EH (cell line): Measurements from ENCODE around the gene CLEC16A.

Experiments used
- DNase-seq: peaks from one replicate; pipeline ENCODE4 v3.0.0-alpha.2; 2015; ENCODE audit warnings: low read depth

CLEC16A gene

GRCh38 chr16:11126399-11127054 is 182.2 kb downstream of the CLEC16A start:
- no peak for DNase-seq

GRCh38 chr16:11127610-11128195 is 183.3 kb downstream of the CLEC16A start:
- no peak for DNase-seq

DNA sequence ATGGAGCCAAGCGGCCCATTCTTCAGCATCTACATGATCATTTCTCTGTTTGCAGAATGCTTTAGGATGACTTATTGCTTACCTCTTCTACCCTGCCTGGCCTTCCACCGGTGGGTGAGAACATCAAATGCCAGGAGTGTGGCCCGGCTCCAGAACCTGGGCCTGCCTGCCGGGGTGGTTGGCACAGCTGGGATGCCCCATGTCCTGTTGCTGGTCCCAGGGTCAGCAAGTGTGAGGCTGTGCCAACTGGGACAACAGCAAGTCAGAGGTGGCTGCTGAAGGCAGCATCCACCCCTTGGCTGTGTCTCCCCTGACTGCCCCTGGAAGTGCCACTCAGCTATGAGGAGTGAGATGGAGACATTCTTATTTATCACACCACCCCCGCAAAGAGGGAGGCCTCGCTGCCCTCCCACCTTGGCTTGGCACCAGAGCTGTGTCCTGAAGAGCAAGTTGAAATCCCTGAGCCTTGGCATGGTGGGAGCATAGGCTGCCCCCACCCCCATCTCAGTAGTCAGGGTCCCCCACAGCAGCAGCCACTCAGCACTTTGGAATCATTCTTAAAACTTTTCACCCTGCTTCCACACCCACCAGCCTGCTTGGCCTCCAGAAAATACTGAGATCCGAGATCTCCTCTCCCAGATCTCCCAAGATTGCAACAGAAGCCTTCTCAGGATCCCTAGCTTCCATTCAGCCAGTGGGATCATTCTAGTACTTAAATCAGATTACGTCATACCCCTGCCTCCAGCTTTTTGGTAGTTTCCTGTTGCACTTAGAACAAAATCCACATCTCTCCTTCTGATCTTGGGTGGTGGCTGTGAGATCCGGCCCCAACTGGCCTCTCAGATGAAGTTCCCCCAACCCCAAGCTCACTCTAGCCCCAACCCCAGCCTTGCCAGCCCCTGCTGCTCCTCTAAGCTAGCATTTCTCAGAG is 184.1 kb downstream of the CLEC16A start:
- peak; percentile 81 for DNase-seq

DNA sequence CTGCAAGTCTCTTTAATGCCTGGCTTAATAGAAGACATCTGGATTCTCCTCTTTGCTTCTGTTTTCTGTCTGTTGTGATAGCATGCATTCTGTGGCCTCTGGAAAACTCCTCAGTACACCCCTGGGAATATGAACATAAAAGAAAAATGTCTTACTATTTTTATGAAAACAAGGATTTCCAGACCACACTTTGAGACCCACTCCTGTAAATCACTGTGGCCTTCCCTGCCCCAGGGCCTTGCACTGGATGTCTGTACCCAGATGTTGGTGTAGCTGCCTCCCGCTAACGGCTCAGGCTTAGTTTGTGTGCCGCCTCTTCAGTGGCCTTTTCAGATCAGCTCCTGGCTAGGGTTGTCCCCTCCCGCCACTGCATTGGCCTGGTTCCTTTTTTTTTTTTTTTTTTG is 185.0 kb downstream of the CLEC16A start:
- DNase-seq = peak; percentile 61

DNA sequence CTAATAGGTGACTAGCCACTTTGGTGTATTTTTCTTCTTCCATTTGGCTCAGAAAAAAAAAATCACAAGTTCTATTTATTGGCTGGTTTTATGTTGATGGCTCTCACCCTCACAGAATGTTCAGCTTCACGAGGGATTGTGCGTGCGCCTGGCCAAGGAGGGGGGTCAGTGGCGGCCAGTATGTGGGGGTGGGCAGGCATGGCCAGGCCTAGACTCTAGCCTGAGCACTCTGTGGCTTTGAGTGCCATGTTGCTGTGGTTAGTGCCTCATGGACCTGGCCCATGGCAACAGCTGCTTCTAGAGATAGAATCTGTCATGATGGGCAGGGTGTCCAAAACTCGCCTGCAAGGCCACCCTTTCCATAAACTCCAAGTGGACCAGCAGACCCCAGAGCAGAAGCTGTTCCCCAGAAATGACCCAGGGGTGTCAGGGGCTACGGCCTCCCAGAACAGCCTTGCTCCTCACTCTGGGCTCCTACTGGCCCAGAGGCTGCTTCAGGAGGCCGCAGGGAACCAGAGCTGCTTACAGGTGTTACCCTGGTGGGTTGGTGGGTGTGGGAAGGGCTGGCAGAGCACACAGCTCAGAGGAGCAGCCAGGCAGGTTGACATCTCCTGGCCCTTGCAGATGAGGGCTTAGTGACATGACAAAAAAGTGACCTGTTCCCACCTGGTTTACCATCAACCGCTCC is 186.8 kb downstream of the CLEC16A start:
- no peak for DNase-seq

GRCh38 chr16:11131706-11132105 is 187.3 kb downstream of the CLEC16A start:
- no peak for DNase-seq

GRCh38 chr16:11133344-11133943 is 189.1 kb downstream of the CLEC16A start:
- peak; percentile 98 for DNase-seq

GRCh38 chr16:11134722-11135463 is 190.5 kb downstream of the CLEC16A start:
- no peak for DNase-seq

DNA sequence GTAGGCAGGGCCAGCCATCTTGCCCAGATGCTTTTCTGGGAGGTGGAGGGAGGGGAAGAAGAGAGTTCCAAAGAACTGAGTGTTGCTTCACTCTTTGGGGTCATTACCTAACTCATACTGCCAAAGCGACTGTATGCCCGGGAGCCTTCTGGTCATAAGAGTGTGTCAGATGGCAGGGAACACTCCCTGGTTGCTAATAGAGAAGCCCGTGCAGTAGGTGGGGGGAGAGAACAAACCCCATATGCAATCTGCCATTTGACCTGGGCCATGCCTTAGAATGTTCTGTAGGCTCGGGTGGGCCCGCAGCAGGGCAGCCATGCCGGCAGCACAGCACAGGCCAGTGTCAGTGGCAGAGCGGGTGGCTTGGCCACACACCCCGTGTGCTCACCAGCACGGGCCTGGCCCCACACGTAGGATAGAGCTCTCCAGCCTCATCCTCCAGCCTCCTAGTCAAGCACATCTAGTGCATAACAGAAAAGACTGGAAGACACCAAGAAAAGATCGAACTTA is 191.2 kb downstream of the CLEC16A start:
- DNase-seq = peak; percentile 80

DNA sequence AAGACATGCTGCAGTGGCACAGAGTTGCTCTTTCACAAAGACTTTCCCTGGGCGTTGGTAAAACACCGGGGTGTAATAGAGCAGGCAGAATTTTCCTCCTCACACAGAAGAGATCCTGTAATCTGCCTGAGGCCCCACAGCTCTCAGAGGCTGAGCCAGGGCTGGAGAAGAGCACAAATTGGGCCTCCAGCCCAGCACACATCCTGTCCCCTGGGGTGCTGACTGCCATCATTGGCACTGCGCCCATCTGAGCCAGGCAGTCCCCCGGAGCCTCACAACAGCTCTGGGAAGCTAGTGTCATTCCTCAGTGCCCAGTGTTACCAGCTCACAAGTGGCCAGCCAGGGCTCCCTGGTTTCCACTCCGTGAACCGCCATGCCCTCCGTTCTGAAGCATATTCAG is 192.2 kb downstream of the CLEC16A start:
- peak; percentile 92 for DNase-seq

- DNase-seq = no peak
These were observed 193.8 kb downstream of the CLEC16A start for GRCh38 chr16:11138022-11138768.

DNA sequence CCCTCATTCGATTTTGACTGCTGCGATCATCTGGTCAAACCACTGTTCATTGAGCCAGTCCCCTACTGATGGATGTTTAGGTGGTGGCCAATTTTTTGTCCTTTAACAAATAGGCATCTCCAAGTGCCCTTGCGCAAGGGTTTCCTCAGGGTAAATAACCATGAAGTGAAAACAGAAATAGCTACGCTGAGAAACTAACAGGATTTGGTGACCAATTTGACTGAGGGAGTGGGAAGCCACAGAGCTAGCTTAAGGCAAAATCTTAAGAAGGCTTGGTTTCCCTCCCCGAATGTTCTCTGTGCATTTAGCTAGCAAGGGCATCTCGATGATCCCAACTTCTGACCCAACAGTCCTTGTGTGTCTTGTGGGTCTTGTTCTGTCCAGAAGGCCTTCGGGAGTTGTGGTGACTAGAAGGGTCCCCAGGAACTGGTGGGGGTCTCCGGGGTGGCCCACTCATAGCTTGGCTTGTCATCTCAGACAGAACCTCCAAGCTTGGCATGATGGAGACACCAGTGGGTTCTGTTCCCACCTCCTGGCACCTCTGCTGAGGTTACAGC is 194.5 kb downstream of the CLEC16A start:
- DNase-seq = peak; percentile 37

DNA sequence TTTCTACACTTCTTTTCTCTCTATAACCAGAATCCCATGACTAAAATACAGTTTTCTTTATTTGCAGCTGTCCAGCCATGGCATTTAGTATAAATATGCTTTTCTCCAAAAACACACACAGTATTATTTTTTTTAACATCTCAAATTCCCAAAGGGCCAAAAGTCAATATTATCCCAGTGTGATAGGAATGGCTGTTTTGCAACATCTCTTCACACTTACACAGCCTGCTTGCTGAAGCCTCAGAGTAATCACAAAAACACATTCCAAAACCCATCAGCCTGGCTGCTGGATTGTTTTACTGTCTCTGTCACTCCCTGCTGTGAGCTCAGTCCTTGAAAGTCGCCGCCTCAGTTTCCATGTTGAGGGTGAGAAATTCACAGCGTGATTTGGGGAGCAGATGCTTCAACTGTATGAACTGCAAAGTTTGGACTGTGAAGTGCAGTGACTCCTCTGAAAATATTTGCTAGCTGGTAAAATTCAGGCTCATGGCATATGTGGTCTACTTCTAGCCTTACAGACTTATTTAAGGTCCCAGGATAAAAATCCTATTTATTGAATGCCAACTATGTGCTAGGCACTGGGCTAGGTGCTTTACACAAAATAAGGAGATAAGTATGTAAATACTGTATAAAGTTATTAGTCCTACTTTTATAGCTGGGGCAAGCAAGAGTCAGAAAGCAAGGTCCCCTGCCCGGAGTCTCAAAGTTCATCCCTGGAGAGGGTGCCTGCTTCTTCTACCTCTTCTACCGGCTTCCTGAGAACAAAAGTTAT is 195.1 kb downstream of the CLEC16A start:
- peak; percentile 81 for DNase-seq

DNA sequence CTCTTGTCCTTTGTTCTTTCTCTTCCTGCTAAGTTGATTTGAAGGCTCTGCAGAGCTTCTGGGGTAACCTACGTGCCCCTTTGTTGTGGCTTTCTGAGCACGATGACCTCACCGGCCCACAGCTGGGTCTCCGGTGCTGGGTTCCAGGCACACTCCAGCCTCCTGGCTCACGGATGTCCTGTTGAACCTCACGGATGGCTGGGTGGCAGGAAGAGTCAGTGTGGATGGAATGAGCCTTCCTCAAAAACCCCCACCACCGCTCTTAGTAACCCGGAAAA is 195.7 kb downstream of the CLEC16A start:
- DNase-seq = no peak

- DNase-seq = no peak
These were observed 196.1 kb downstream of the CLEC16A start for GRCh38 chr16:11140466-11140865.

GRCh38 chr16:11140867-11141266 is 196.5 kb downstream of the CLEC16A start:
- no peak for DNase-seq

DNA sequence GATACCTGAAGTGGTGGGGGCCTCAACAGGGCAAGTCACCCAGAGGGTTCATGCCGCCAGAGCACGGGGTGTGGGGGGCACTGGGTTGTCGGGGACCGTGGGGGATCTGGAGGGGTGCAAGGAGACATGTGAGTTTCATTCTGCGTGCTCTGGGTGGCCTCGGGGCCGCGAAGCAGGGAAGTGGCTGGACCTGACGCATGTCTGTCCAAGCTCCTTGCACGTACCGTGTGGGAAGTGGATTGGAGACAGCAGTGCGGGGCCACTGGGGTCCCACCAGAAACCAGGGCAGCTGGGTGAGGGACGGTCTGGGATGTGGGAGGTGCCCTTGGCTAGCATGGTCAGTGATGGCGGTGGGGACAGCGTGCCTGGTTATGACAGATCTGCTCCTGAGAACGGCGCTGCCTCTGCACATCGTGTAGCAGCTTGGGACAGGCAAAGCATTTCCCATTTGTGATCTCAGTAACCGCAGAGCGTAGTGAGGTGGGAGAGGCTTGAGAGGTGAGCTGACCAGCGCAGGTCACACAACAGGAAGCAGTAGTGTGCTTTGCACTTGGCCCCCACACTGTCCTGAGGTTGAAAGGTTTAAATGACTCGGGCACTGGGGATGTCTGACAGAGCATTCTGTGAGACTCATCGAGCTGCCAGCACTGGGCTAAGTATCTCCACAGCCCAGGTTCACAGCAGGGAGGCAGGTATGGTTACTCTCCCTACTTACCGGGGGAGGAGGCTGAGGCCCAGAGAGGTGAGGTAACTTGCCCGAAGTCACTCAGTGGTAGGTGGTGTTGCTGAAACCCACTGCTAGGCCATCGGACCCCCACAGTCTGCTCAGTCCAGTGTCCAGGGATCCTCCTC is 197.3 kb downstream of the CLEC16A start:
- DNase-seq = no peak

GRCh38 chr16:11142261-11142630 is 197.9 kb downstream of the CLEC16A start:
- no peak for DNase-seq

DNA sequence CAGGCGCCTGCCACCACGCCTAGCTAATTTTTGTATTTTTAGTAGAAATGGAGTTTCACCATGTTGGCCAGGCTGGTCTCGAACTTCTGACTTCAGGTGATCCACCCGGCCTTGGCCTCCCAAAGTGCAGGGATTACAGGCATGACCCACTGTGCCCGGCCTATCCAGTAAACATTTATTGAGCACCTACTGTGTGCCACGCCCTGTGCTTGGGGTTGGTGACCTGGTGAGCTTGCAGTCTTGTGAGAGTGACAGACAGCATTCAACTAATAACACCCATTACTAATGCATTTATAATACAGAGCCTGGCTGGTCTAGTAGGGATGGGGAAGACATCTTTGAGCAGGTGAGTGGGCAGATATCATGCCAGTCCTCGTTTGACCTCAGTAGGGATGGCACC is 198.6 kb downstream of the CLEC16A start:
- no peak for DNase-seq
